Upper lobe of right lung (tissue), 1 donor: ENCODE results near the gene LMX1A. TPM values are rescaled to one million over a fixed set of nuclear protein-coding genes. Genes with fewer than 3 reads are reported as not detected.

Experiments used
- ATAC-seq: fragments of 200-7000 bp; cut with Tn5 transposase; one replicate; pipeline ENCODE4 v1.9.1; 2020; ENCODE audit warnings: mild to moderate bottlenecking, moderate library complexity
- DNase-seq: peaks from one replicate; pipeline ENCODE4 v3.0.0-alpha.2; 2020
- H3K27ac ChIP-seq: fragments of 200-600 bp; one replicate; pipeline ENCODE4 v1.8.0; 2022
- H3K27me3 ChIP-seq: fragments of 200-600 bp; one replicate; pipeline ENCODE4 v1.8.0; 2022; ENCODE audit warnings: mild to moderate bottlenecking
- H3K36me3 ChIP-seq: fragments of 200-600 bp; one replicate; pipeline ENCODE4 v1.8.0; 2022
- H3K4me1 ChIP-seq: fragments of 200-600 bp; one replicate; pipeline ENCODE4 v1.8.0; 2022
- H3K4me3 ChIP-seq: fragments of 200-600 bp; one replicate; pipeline ENCODE4 v1.8.0; 2022; ENCODE audit warnings: mild to moderate bottlenecking
- H3K9me3 ChIP-seq: fragments of 200-600 bp; one replicate; pipeline ENCODE4 v1.8.0; 2022
- CTCF ChIP-seq: fragments of 200-600 bp; IDR thresholded peaks from one replicate; pipeline ENCODE4 v1.8.0; 2022; ENCODE audit warnings: antibody characterized with exemption
- intact Hi-C: fragments of 100-400 bp; cut with DNase I; formaldehyde crosslinking; loops from one replicate; pipeline ENCODE4 v1.11.0; 2022
- total RNA-seq: library from RNA; stranded (reverse); fragmentation: NEBNext Ultra II Directional; extraction: Animal tissue kit (Norgen Biotek cat#: 25700); gene quantifications from one replicate; pipeline ENCODE4 v1.2.1, GENCODE V29; 2021
- donor health status: DM: no; HTN: yes; CAD: no; lungs with severe emphysema.

The LMX1A gene
- total RNA-seq, 1 donor from 2014 or later, result not detected

GRCh38 chr1:165279882-165280281, 76.6 kb downstream of the LMX1A start:
- ATAC-seq (no peak), DNase-seq (no peak)
- H3K36me3 ChIP-seq, result no peaks in the 10 kb centered on the region

GRCh38 chr1:165276314-165276713, 80.2 kb downstream of the LMX1A start:
- Histone ChIP-seq H3K27ac (no peak overlapping the region), H3K4me3 (no peak overlapping the region), H3K36me3 (no peaks in the 10 kb centered on the region), H3K4me1 (no peaks in the 10 kb centered on the region), H3K9me3 (no peaks in the 10 kb centered on the region), H3K27me3 (peaks cover 10% of the 10 kb centered on the region)
- ATAC-seq, result no peak
- TF ChIP-seq CTCF, result no peak
- intact Hi-C loops, result no loop called here
- no peak for DNase-seq

More at GRCh38 chr1:165279882-165280281, 76.6 kb downstream of the LMX1A start:
- intact Hi-C loops, result no loop called here
- H3K27ac ChIP-seq, result no peak overlapping the region
- no peak for TF ChIP-seq CTCF
- H3K27me3 ChIP-seq, result peaks cover 19% of the 10 kb centered on the region
- H3K4me1 ChIP-seq, result no peaks in the 10 kb centered on the region
- H3K4me3 ChIP-seq, result no peak overlapping the region
- no peaks in the 10 kb centered on the region for H3K9me3 ChIP-seq

GRCh38 chr1:165265196-165265838, 91.2 kb downstream of the LMX1A start:
- H3K27ac ChIP-seq, result no peak overlapping the region
- intact Hi-C loops, result no loop called here
- no peak overlapping the region for H3K4me3 ChIP-seq
- H3K27me3 ChIP-seq, result no peaks in the 10 kb centered on the region
- H3K36me3 ChIP-seq, result no peaks in the 10 kb centered on the region
- no peak for ATAC-seq
- no peak for DNase-seq
- no peaks in the 10 kb centered on the region for H3K4me1 ChIP-seq
- no peak for TF ChIP-seq CTCF
- no peaks in the 10 kb centered on the region for H3K9me3 ChIP-seq

- DNase-seq (no peak), ATAC-seq (no peak)
- intact Hi-C loops, result no loop called here
- no peak for TF ChIP-seq CTCF
- Histone ChIP-seq H3K9me3 (no peaks in the 10 kb centered on the region), H3K27ac (no peak overlapping the region), H3K4me1 (no peaks in the 10 kb centered on the region), H3K27me3 (no peaks in the 10 kb centered on the region), H3K36me3 (no peaks in the 10 kb centered on the region), H3K4me3 (no peak overlapping the region)
Observed at GRCh38 chr1:165259706-165260428, 96.6 kb downstream of the LMX1A start.

- H3K4me1 ChIP-seq, result no peaks in the 10 kb centered on the region
- no peak for DNase-seq
- H3K9me3 ChIP-seq, result no peaks in the 10 kb centered on the region
- intact Hi-C loops, result no loop called here
- H3K27ac ChIP-seq, result no peak overlapping the region
- no peak overlapping the region for H3K4me3 ChIP-seq
- no peaks in the 10 kb centered on the region for H3K36me3 ChIP-seq
- peak; percentile 62 for ATAC-seq
- H3K27me3 ChIP-seq, result no peaks in the 10 kb centered on the region
- TF ChIP-seq CTCF, result no peak
Observed at GRCh38 chr1:165259236-165259635, 97.3 kb downstream of the LMX1A start.
